Esophagus (tissue), 2 donors: Measurements from ENCODE around the gene UBXN7. TPM values are rescaled to one million over a fixed set of nuclear protein-coding genes. Genes with fewer than 3 reads are reported as not detected.
A peak's percentile ranks its signal among the peaks of the same experiment; 100 is the strongest.

ENCODE experiments used
- H3K27ac ChIP-seq, 2 donors: one replicate each; pipeline ENCODE4 v1.5.1; 2013; ENCODE audit warnings: low read depth in 2 of 2, mild to moderate bottlenecking in 2 of 2, inconsistent platforms in 1 of 2, low read length in 1 of 2, moderate library complexity in 1 of 2
- H3K27me3 ChIP-seq, 2 donors: one replicate each; pipeline ENCODE4 v1.6.1; 2013; ENCODE audit warnings: low read length in 2 of 2, control low read depth in 1 of 2, mild to moderate bottlenecking in 1 of 2; ENCODE audit not compliant: insufficient read depth in 2 of 2, control insufficient read depth in 1 of 2
- H3K36me3 ChIP-seq, 2 donors: one replicate each; pipeline ENCODE4 v1.6.1; 2013; ENCODE audit warnings: low read length in 1 of 2; ENCODE audit not compliant: control insufficient read depth in 2 of 2, insufficient read depth in 2 of 2
- H3K4me1 ChIP-seq, 2 donors: one replicate each; pipeline ENCODE4 v1.6.1; 2013; ENCODE audit warnings: low read length in 1 of 2; ENCODE audit not compliant: control insufficient read depth in 2 of 2, insufficient read depth in 2 of 2
- H3K4me3 ChIP-seq, 2 donors: one replicate each; pipeline ENCODE4 v1.5.1; 2013; ENCODE audit warnings: low read length in 2 of 2, mild to moderate bottlenecking in 2 of 2, low read depth in 1 of 2, moderate library complexity in 1 of 2
- H3K9me3 ChIP-seq, 2 donors: one replicate each; pipeline ENCODE4 v1.6.1; 2013; ENCODE audit warnings: mild to moderate bottlenecking in 2 of 2, low read depth in 1 of 2, low read length in 1 of 2, moderate library complexity in 1 of 2; ENCODE audit not compliant: control insufficient read depth in 2 of 2, insufficient read depth in 1 of 2
- WGBS, 2 donors: extraction: QIAGEN DNeasy Blood & Tissue Kit; methylation state at CpG; one replicate each; pipeline ENCODE4 v1.1.7; 2013; 5-methylcytosine and 5-hydroxymethylcytosine counted together
- polyA plus RNA-seq, 2 donors: library from polyadenylated mRNA; stranded (reverse); fragments of 200-250 nt; gene quantifications; one replicate each; pipeline ENCODE4 v1.2.3, GENCODE V29; 2013
- donor health status: healthy with polysubstance abuse.
- donor health status: Bipolar disorder and iron deficiency.

Gene UBXN7
- polyA plus RNA-seq, 2 donors = 3.8 to 10.2 TPM

DNA sequence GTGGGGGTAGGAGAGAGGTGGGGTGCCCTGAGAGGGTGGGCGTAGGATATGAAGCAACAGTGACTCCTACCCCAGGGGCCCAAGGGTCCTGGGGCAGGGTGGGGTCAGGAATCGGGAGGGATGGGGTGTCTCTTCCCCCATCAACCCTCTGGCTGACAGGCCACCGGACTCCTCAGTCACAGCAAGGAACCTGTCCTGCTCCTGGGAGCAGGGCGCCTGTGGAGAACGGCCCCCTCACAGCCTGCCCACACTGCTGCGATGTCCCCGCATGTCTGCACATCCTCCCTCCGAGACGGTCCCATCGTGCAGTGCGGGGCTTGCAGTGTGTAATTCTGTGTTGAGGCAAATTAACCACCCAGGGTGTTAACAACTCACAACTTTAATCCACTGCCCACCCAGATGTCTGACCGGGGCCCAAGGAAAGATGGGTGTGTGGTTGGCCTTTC lies 96.7 kb downstream of the UBXN7 start:
- Histone ChIP-seq H3K36me3 (no peaks in the 10 kb centered on the region), H3K27ac (no peak overlapping the region), H3K27me3 (no peaks in the 10 kb centered on the region), H3K4me3 (no peak overlapping the region), H3K4me1 (peaks cover 0 to 5% of the 10 kb centered on the region in 2 donors), H3K9me3 (no peaks in the 10 kb centered on the region)
- WGBS, 2 donors = 62 to 81% methylated on average over 11 to 12 of the region's 12 CpGs

DNA sequence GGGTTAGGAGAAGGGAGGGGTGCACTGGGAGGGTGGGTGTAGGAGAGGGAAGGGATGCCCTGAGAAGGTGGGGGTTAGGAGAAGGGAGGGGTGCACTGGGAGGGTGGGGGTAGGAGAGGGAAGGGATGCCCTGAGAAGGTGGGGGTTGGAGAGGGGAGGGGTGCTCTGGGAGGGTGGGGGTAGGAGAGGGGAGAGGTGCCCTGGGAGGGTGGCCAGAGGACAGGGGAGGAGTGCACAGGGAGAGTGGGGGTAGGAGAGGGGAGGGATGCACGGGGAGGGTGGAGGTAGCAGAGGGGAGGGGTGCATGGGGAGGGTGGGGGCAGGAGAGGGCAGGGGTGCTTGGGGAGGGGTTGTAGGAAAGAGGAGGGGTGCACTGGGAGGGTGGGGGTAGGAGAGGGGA lies 97.2 kb downstream of the UBXN7 start:
- 25% methylated on average over 1 of the region's 1 CpG; no CpG with 5 or more reads in 1 of the 2 donors for WGBS, 2 donors

DNA sequence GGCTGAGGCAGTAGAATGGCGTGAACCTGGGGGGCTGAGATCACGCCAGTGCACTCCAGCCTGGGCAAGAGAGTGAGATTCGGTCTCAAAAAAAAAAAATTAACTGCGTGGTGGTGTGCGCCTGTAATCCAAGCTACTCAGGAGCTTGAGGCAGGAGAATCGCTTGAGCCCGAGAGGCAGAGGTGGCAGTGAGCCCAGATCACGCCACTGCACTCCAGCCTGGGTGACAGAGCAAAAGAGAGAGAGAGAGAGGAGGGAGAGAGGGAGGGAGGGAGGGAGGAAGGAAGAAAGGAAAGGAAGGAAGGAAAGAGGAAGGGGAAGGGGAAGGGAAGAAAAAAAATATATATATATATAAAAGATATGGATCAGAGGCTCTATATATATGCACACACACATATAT lies 100.1 kb downstream of the UBXN7 start:
- peaks cover 0 to 5% of the 10 kb centered on the region in 2 donors for H3K4me1 ChIP-seq
- H3K27me3 ChIP-seq = no peaks in the 10 kb centered on the region
- H3K36me3 ChIP-seq = no peaks in the 10 kb centered on the region
- H3K9me3 ChIP-seq = peaks cover 0 to 3% of the 10 kb centered on the region in 2 donors
- no peak overlapping the region for H3K27ac ChIP-seq
- WGBS, 2 donors = 79 to 83% methylated on average over 8 of the region's 8 CpGs
- no peak overlapping the region for H3K4me3 ChIP-seq

More for the DNA sequence above, 97.2 kb downstream of the UBXN7 start:
- peaks cover 0 to 5% of the 10 kb centered on the region in 2 donors for H3K4me1 ChIP-seq
- no peak overlapping the region for H3K27ac ChIP-seq
- H3K36me3 ChIP-seq = no peaks in the 10 kb centered on the region
- no peaks in the 10 kb centered on the region for H3K27me3 ChIP-seq
- H3K4me3 ChIP-seq = no peak overlapping the region
- H3K9me3 ChIP-seq = no peaks in the 10 kb centered on the region

DNA sequence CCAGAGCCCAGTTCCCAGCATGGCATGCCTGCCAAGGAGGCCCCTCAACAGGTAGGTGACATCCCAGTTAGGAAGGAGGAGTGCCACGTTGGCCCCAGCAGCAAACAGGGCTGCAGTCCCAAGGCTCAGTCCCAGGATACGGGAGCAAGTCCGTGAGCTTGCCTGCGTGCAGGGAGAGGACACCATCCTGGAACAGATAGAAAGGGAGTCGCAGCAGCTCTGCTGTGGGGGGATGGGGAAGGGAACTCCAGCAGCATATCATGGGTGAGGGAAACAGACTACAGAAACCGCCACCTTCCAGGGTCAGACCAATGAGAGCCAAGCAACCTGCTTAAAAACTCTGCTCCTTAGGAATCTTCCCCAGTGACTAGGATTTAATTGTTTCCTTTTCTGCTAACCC lies 104.8 kb downstream of the UBXN7 start:
- peaks cover 0 to 3% of the 10 kb centered on the region in 2 donors for H3K9me3 ChIP-seq
- 33 to 51% methylated on average over 6 of the region's 6 CpGs for WGBS, 2 donors
- no peaks in the 10 kb centered on the region for H3K27me3 ChIP-seq
- H3K27ac ChIP-seq = no peak overlapping the region
- H3K4me3 ChIP-seq = no peak overlapping the region
- peaks cover 0 to 3% of the 10 kb centered on the region in 2 donors for H3K4me1 ChIP-seq
- no peaks in the 10 kb centered on the region for H3K36me3 ChIP-seq

DNA sequence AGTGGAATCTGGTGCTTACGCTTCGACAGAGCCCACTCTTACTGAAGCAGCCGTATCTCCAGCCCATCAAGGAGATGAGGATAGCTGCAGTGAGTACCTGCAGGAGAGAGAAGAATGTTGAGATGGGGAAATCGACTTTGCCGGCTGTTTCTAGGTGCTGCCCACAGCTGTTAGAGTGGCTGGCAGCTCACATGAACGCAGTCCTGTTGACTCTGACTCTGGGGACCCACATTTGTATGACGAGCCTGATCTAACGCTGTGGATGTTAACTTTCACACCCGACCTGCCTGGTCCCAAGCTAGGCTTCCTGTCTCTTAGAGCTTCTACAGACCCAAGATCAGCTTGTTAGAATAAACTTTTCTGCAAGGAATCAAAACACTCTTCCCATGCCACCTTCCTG lies 105.3 kb downstream of the UBXN7 start:
- H3K27me3 ChIP-seq = no peaks in the 10 kb centered on the region
- H3K4me1 ChIP-seq = peaks cover 0 to 3% of the 10 kb centered on the region in 2 donors
- 74 to 85% methylated on average over 9 of the region's 9 CpGs for WGBS, 2 donors
- H3K9me3 ChIP-seq = peaks cover 0 to 3% of the 10 kb centered on the region in 2 donors
- H3K27ac ChIP-seq = no peak overlapping the region
- H3K4me3 ChIP-seq = no peak overlapping the region
- H3K36me3 ChIP-seq = no peaks in the 10 kb centered on the region

DNA sequence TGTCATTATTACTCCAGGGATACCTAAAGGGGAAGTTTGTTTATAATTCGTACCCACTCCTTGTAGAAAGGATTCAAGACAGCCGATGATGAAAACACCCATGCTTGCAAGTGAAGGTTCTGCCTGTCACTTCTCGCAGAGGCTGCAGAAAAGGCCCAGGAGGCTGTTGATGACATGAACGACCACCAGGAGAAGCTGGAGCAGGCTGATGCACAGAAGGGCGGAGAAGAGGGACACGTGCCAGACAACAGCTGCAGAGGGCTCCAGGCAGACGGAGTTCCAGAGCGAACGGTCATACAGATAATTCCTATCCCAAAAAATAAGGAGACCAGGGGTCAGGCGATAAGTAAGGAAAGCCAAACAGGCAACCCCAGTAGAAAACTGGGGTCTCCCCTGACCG lies 108.5 kb downstream of the UBXN7 start:
- H3K27me3 ChIP-seq = no peaks in the 10 kb centered on the region
- H3K4me1 ChIP-seq = peaks cover 2 to 8% of the 10 kb centered on the region in 2 donors
- H3K27ac ChIP-seq = no peak overlapping the region
- H3K9me3 ChIP-seq = peaks cover 0 to 3% of the 10 kb centered on the region in 2 donors
- H3K36me3 ChIP-seq = no peaks in the 10 kb centered on the region
- H3K4me3 ChIP-seq = no peak overlapping the region
- WGBS, 2 donors = 65 to 67% methylated on average over 11 of the region's 11 CpGs

DNA sequence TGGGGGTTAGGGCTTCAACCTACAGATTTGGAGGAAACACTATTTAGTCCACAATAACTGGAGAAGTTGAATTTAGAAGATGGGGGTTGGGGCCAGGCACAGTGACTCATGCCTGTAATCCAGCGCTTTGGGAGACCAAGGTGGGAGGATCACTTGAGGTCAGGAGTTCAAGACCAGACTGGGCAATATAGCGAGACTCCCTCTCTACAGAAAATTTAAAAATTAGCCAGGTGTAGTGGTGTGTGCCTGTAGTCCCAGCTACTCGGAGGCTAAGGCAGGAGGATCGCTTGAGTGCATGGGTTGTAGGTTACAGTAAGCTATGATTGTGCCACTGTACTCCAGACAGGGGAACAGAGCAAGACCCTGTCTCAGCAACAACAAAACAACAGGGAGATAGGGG lies 109.2 kb downstream of the UBXN7 start:
- no peak overlapping the region for H3K4me3 ChIP-seq
- H3K27ac ChIP-seq = no peak overlapping the region
- H3K27me3 ChIP-seq = no peaks in the 10 kb centered on the region
- peaks cover 2 to 8% of the 10 kb centered on the region in 2 donors for H3K4me1 ChIP-seq
- H3K36me3 ChIP-seq = no peaks in the 10 kb centered on the region
- WGBS, 2 donors = 92% methylated on average over 4 of the region's 4 CpGs
- peaks cover 0 to 3% of the 10 kb centered on the region in 2 donors for H3K9me3 ChIP-seq

DNA sequence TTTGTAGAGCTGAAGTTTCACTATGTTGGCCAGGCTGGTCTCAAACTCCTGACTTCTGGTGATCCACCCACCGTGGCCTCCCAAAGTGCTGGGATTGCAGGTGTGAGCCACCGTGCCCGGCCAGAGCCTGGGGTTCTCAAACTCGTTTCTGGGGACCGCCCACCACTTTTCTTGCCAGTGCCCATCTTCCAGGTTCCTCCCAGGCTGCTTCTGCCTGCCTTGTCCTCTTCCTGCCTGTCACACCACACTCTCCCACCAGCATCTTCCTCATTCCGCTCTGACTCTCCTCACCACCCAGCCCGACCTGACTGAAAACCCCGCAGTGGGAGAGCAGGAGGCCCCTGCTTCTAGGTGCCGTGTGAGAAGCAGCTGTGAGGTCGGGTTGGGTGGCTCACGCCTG lies 111.1 kb downstream of the UBXN7 start:
- Histone ChIP-seq H3K27ac (no peak overlapping the region), H3K4me3 (no peak overlapping the region), H3K27me3 (no peaks in the 10 kb centered on the region), H3K36me3 (no peaks in the 10 kb centered on the region), H3K9me3 (no peaks in the 10 kb centered on the region), H3K4me1 (peaks cover 2 to 4% of the 10 kb centered on the region in 2 donors)
- WGBS, 2 donors = 83 to 84% methylated on average over 11 of the region's 11 CpGs

DNA sequence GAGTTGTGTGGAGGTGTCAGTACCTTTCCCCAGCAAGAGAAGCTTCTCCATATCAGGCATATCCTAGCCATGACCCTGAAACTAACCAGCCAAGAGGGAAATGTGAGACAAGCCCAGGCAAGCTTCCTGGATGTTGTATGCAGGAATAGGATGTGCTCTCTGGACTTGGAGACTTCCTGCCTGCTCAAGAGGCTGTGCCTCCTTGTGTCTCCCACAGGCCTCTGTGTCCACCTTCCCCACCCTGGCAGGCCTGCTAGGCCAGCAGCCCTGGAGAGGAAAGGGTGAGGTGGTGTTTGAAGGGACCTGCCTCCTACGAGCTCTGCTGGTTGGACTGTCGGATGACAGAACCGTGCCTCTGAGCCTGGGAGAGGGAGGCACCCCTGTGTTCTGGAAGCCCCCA lies 112.1 kb downstream of the UBXN7 start:
- Histone ChIP-seq H3K36me3 (no peaks in the 10 kb centered on the region), H3K27me3 (no peaks in the 10 kb centered on the region), H3K4me1 (peaks cover 2 to 4% of the 10 kb centered on the region in 2 donors), H3K4me3 (no peak overlapping the region), H3K27ac (peak overlapping the region; percentile 4 to 85), H3K9me3 (no peaks in the 10 kb centered on the region)
- WGBS, 2 donors = 55 to 58% methylated on average over 3 of the region's 3 CpGs

DNA sequence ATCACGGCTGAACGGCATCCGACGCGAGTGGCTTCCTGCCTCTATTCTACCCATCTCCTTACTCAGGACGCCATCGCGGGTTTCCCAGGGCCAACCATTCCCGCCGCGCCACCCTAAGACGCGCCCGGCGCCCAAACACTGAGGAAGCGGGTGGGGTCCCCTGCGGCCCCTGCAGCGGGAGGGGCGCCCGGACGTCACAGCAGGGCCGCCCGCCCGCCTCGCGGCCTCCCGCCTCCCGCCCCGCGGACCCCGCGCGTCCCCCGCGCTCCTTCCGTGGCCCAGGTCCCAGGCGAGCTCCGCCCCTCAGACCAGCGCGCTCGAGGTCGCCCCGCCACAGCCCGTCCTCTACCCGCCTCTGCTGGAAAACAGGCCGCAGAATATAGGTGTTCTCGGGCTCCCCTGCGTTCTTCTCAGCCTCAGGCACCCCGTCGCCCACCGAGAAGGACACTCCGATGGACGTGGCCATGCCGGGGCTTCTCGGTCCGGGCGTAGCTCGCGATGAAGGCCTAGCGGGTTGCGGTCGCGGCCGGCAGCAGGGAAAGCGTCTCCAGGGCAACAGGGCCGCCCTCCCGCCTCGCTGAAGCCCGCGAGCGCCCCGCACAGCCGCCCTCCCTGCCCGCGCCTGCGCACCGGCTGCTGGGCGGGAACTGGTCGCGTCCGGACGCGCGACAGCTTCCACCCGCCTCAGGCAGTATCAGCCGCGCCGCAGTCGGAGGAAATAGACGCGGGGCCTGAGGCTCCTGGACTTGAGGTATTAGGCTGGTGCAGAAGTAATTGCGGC lies 114.3 kb downstream of the UBXN7 start, which contains the start of gene DYNLT2B:
TSS of gene DYNLT2B (minus strand) at position 554 of the 781 bp plus-strand sequence. CDS start at position 466, 88 bp downstream.
- Histone ChIP-seq H3K9me3 (no peaks in the 10 kb centered on the region), H3K36me3 (no peaks in the 10 kb centered on the region), H3K4me1 (peaks cover 2 to 4% of the 10 kb centered on the region in 2 donors), H3K27ac (peak within 1 kb of the TSS; percentile 93 to 97), H3K4me3 (peak within 1 kb of the TSS; percentile 69 to 82), H3K27me3 (no peaks in the 10 kb centered on the region)
- WGBS, 2 donors = 0 to 1% methylated on average over 70 to 92 of the region's 92 CpGs
